K562 (cell line): ENCODE measurements around the gene NPAS3. TPM values are rescaled to one million over a fixed set of nuclear protein-coding genes. Genes with fewer than 3 reads are reported as not detected.

ENCODE experiments used
- HEY1 ChIP-seq: fragments of 250-450 bp; sonication (Bioruptor Pico); IDR thresholded peaks from 2 replicates; pipeline ENCODE4 v1.5.0; 2020; ENCODE audit warnings: mild to moderate bottlenecking, moderate library complexity, borderline replicate concordance
- KLF6 ChIP-seq: fragments of 250-450 bp; sonication (Bioruptor Pico); IDR thresholded peaks from 2 replicates; pipeline ENCODE4 v1.4.0; 2020; ENCODE audit warnings: mild to moderate bottlenecking, moderate library complexity, borderline replicate concordance
- PCBP2 ChIP-seq: fragments of 200-400 bp; formaldehyde crosslinking; IDR thresholded peaks from 2 replicates; pipeline ENCODE4 v1.6.1; 2018; ENCODE audit warnings: low read length, low read depth, mild to moderate bottlenecking, moderate library complexity; ENCODE audit not compliant: poor library complexity, severe bottlenecking
- SMAD4 ChIP-seq: fragments of 250-450 bp; sonication (Bioruptor Pico); conservative IDR thresholded peaks from 2 replicates; pipeline ENCODE4 v1.8.0; 2021; ENCODE audit warnings: inconsistent platforms, mild to moderate bottlenecking, moderate library complexity
- TEAD4 ChIP-seq, 2 experiments: sonication (generic) in 1 of 2; formaldehyde crosslinking in 1 of 2; IDR thresholded peaks; 2 replicates each; pipeline versions ENCODE4 v1.6.1 to v1.8.0; 2012 to 2022; ENCODE audit warnings: borderline replicate concordance in 1 of 2, inconsistent platforms in 1 of 2, low read length in 1 of 2, mild to moderate bottlenecking in 1 of 2, missing genetic modification reagents in 1 of 2
- TFAP4 ChIP-seq: sonication (generic); formaldehyde crosslinking; IDR thresholded peaks from 2 replicates; pipeline ENCODE4 v1.8.0; 2022; ENCODE audit warnings: missing genetic modification reagents, mild to moderate bottlenecking, moderate library complexity, borderline replicate concordance
- ZNF707 ChIP-seq: fragments of 250-450 bp; sonication (Bioruptor Pico); conservative IDR thresholded peaks from 2 replicates; pipeline ENCODE4 v1.8.0; 2022; ENCODE audit warnings: inconsistent platforms, mild to moderate bottlenecking, moderate library complexity
- ZNF76 ChIP-seq: fragments of 250-450 bp; sonication (Bioruptor Pico); IDR thresholded peaks from 2 replicates; pipeline ENCODE4 v1.4.0; 2020; ENCODE audit warnings: mild to moderate bottlenecking, moderate library complexity, borderline replicate concordance
- polyA plus RNA-seq, 8 experiments: library from polyadenylated mRNA; depleted of rRNA in 4 of 8; stranded (reverse) in 5 of 8; unstranded in 3 of 8; fragments of >200 nt; fragmentation: Nextera tagmentation in 2 of 8; fragmentation: Illumina TruSeq in 1 of 8; extraction: Ambion mirVana in 2 of 8; extraction: Trizol in 1 of 8; gene quantifications; 2 replicates each; pipeline versions ENCODE4 v1.2.1 to v1.2.3, GENCODE V29; 2011 to 2014; ENCODE audit warnings: inconsistent platforms in 1 of 8, missing spikeins in 1 of 8
- total RNA-seq, 7 experiments: library from RNA; depleted of rRNA in 6 of 7; stranded (reverse); fragments of >200 nt in 6 of 7; fragmentation: Illumina TruSeq in 2 of 7; extraction: Trizol in 2 of 7; gene quantifications; 2 replicates each; pipeline versions ENCODE4 v1.2.1 to v1.2.3, GENCODE V29; 2011 to 2021; ENCODE audit warnings: low replicate concordance in 1 of 7
- TF ChIP-seq, protein P1 (sequence below): fragments of 250-450 bp; sonication (Bioruptor Pico); IDR thresholded peaks from 2 replicates; pipeline ENCODE4 v1.5.0; 2021
- TF ChIP-seq, protein P2 (sequence below): fragments of 250-450 bp; sonication (Bioruptor Pico); IDR thresholded peaks from 2 replicates; pipeline ENCODE4 v1.8.0; 2021; ENCODE audit warnings: moderate library complexity, mild to moderate bottlenecking, inconsistent platforms

The NPAS3 gene
- total and polyA plus RNA-seq, 9 of the 15 experiments (the other 6 are each of a cell fraction or from before 2014, with no cell fraction given) = 0.04 TPM; not detected in 8

- TF ChIP-seq TEAD4 (IDR thresholded peaks at IDR 0.05; ENCODE audit: low read length) (no peak), TEAD4 (CRISPR knock-in tag; IDR thresholded peaks at IDR 0.05; ENCODE audit: borderline replicate concordance) (no peak), ZNF76 (no peak), ZNF707 (CRISPR knock-in tag) (no peak), SMAD4 (CRISPR knock-in tag) (no peak), HEY1 (CRISPR knock-in tag) (no peak), KLF6 (no peak), PCBP2 (no peak), TFAP4 (CRISPR knock-in tag) (no peak)
- TF ChIP-seq, protein P1, sequence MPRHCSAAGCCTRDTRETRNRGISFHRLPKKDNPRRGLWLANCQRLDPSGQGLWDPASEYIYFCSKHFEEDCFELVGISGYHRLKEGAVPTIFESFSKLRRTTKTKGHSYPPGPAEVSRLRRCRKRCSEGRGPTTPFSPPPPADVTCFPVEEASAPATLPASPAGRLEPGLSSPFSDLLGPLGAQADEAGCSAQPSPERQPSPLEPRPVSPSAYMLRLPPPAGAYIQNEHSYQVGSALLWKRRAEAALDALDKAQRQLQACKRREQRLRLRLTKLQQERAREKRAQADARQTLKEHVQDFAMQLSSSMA = no peak
- TF ChIP-seq, protein P2, sequence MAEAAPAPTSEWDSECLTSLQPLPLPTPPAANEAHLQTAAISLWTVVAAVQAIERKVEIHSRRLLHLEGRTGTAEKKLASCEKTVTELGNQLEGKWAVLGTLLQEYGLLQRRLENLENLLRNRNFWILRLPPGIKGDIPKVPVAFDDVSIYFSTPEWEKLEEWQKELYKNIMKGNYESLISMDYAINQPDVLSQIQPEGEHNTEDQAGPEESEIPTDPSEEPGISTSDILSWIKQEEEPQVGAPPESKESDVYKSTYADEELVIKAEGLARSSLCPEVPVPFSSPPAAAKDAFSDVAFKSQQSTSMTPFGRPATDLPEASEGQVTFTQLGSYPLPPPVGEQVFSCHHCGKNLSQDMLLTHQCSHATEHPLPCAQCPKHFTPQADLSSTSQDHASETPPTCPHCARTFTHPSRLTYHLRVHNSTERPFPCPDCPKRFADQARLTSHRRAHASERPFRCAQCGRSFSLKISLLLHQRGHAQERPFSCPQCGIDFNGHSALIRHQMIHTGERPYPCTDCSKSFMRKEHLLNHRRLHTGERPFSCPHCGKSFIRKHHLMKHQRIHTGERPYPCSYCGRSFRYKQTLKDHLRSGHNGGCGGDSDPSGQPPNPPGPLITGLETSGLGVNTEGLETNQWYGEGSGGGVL (CRISPR knock-in tag) = no peak
Measured at GRCh38 chr14:32939254-32940065, 781 bp downstream of the NPAS3 start (continued).
